Stimulated activated CD8-positive, alpha-beta memory T cell treated with anti-CD3 and anti-CD28 coated beads, Interleukin-12 subunit alpha, Interleukin-12 subunit beta, amount 100 ng/mL, for 24 hours (primary cell): ENCODE data around the gene OR10J5.
"Not testable (repeated sequence)": the region's sequence is repeated elsewhere in the genome, so short reads cannot be mapped to it uniquely, and the experiment has no call there.

Source experiments
- DNase-seq: peaks from one replicate; pipeline ENCODE4 v3.0.0-alpha.2; 2020; ENCODE audit errors: extremely low read depth

OR10J5 gene

GRCh38 chr1:159535907-159536306 lies at the start of gene OR10J5:
TSS of gene OR10J5 (minus strand) at chr1:159536007. CDS start at chr1:159536007, 0 bp downstream.
- DNase-seq: no peak

- no peak for DNase-seq
Measured at GRCh38 chr1:159584536-159584935, 48.7 kb upstream of the OR10J5 start.

GRCh38 chr1:159581422-159581821 lies 45.6 kb upstream of the OR10J5 start:
- no peak for DNase-seq

- DNase-seq: no peak
Measured at GRCh38 chr1:159580340-159580739, 44.5 kb upstream of the OR10J5 start.

- no peak for DNase-seq
Measured at GRCh38 chr1:159577446-159577845, 41.6 kb upstream of the OR10J5 start.

- no peak for DNase-seq
Measured at GRCh38 chr1:159562680-159563079, 26.9 kb upstream of the OR10J5 start.

GRCh38 chr1:159561497-159561896 lies 25.7 kb upstream of the OR10J5 start:
- no peak for DNase-seq

- no peak for DNase-seq
Measured at GRCh38 chr1:159560599-159560998, 24.8 kb upstream of the OR10J5 start.

- DNase-seq: no peak
Measured at GRCh38 chr1:159556931-159557369, 21.1 kb upstream of the OR10J5 start.

- no peak for DNase-seq
Measured at GRCh38 chr1:159554696-159555095, 18.9 kb upstream of the OR10J5 start.

GRCh38 chr1:159554261-159554660 lies 18.5 kb upstream of the OR10J5 start:
- DNase-seq: no peak

GRCh38 chr1:159548126-159548525 lies 12.3 kb upstream of the OR10J5 start:
- no peak for DNase-seq

GRCh38 chr1:159532922-159533321 lies 2.9 kb downstream of the OR10J5 start:
- no peak for DNase-seq

- DNase-seq: not testable (repeated sequence)
Measured at GRCh38 chr1:159524792-159525191, 11.0 kb downstream of the OR10J5 start.

- DNase-seq: no peak
Measured at GRCh38 chr1:159510229-159510541, 25.6 kb downstream of the OR10J5 start.

- no peak for DNase-seq
Measured at GRCh38 chr1:159509440-159510228, 26.2 kb downstream of the OR10J5 start.

GRCh38 chr1:159508951-159509350 lies 26.9 kb downstream of the OR10J5 start:
- no peak for DNase-seq

- no peak for DNase-seq
Measured at GRCh38 chr1:159505676-159506075, 30.1 kb downstream of the OR10J5 start.

- DNase-seq: no peak
Measured at GRCh38 chr1:159501082-159501481, 34.7 kb downstream of the OR10J5 start.

GRCh38 chr1:159494513-159495210 lies 41.1 kb downstream of the OR10J5 start:
- not testable (repeated sequence) for DNase-seq

- no peak for DNase-seq
Measured at GRCh38 chr1:159493354-159493753, 42.5 kb downstream of the OR10J5 start.

- no peak for DNase-seq
Measured at GRCh38 chr1:159492575-159493323, 43.1 kb downstream of the OR10J5 start.
